Activated CD4-positive, alpha-beta T cell treated with anti-CD3 and anti-CD28 coated beads, Interleukin-2, amount 50 U/mL, for 16 hours (primary cell): ENCODE data around the gene PILRA.
"Not testable (repeated sequence)": the region's sequence is repeated elsewhere in the genome, so short reads cannot be mapped to it uniquely, and the experiment has no call there.

Experiments
- DNase-seq: peaks from one replicate; pipeline ENCODE4 v3.0.0-alpha.2; 2020

Gene PILRA

DNA sequence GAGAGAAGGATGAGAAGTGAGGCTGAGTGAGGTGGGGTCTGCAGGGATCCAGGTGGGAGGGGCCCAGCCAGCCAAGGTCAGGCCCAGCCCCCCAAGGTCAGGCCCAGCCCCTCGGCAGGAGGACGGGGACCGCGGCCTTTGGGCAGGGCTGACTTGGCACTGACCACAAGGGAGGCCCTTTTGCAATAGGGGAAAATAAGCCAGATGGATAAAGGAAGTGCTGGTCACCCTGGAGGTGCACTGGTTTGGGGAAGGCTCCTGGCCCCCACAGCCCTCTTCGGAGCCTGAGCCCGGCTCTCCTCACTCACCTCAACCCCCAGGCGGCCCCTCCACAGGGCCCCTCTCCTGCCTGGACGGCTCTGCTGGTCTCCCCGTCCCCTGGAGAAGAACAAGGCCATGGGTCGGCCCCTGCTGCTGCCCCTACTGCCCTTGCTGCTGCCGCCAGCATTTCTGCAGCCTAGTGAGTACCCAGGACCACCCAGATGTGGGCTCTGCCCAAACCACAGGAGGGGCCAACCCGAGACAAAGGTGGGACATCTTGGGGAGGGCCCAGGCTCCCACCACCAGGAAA, at the start of gene PILRA:
TSS of gene PILRA (plus strand) at position 227 of the 571 bp plus-strand sequence. CDS start at position 397, 170 bp downstream.
- DNase-seq, result no peak

DNA sequence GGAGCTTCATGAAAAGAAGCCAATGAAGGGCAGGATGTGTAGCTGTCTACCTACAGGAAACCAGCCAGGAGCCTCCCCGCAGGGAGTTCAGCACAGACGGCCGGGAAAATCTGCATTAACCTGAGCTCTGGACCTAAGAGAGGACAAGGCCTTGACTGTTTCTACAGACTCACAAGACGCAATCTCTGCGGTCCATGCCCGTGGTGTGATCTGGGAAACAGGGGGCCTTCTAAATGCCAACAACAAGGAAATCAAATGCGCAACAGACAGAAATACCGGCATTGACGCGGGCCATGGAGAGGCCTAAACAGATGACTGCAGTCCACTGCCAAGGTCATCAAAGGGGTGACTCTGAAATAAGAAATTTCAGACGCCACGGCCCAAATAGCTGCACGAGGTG, 49.1 kb upstream of the PILRA start:
- not testable (repeated sequence) for DNase-seq

DNA sequence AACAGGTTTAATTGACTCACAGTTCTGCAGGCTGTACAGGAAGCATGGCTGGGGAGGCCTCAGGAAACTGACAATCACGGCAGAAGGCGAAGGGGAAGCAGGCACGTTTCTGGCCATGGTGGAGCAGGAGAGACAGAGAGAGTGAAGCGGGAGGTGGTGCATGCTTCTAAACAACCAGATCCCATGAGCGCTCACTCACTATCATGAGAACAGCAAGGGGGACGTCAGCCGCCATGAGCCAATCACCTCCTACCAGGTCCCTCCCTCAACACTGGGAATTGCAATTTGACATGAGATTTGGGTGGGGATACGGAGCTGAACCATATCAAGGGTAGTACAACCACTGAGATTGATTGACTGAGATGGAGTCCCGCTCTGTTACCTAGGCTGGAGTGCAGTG, 47.6 kb upstream of the PILRA start:
- DNase-seq, result not testable (repeated sequence)

DNA sequence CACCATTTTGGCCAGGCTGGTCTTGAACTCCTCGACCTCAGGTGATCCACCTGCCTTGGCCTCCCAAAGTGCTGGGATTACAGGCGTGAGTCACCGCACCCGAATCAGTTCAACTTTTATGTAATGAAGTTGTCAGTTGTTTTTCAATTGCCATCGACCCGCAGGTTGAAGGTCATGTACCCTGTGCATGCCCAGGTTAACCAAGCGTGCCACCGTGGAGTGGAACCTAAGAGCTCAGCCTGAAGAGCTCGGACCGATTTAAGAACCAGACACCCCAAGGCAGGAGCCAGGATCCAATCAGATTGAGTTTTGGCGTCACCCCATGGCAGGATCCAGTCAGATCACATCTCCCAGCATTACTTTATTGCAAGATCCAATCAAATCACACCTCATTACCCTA, 46.4 kb upstream of the PILRA start:
- not testable (repeated sequence) for DNase-seq

DNA sequence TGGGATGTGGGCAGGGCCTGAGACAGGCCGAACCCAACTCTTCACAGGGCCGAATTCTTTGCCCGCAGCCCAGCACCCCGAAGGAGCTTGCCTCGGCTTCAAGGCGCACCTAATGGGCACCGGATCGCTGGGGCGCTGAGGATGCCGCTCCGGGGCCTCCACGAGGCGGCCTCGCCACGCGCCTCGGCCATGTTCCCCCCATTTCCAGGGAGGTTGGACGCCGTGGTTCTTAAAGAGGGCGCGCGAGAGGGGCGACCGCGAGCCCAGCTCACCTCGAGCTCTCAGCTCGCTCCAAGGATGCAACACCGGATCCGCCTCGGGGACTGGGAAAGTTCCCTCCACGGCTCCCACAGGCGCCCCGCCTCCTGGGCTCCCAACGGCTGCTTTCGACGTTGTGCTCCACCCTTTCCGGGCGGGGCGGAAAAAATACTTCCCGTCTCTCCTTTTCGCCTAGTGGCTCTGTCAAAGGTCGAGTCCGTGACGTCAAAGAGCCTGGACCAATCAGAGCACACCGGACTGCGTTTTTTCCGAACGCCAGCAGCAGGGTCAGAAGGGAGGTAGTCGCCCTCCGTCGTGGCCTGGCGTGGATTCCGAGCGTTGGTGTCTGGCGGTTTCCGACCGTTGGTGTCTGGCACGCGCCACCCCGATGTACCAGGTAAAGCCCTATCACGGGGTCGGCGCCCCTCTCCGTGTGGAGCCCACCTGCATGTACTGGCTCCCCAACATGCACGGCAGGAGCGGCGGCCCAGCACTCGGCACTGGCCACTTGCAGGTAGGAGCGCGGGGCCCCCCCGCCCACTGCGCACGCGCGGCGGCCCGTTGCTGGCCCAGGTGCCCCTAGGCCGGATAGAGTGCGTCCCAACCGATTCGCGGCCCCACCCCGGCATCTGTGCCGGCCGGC, 37.5 kb upstream of the PILRA start:
- peak; percentile 93 for DNase-seq

DNA sequence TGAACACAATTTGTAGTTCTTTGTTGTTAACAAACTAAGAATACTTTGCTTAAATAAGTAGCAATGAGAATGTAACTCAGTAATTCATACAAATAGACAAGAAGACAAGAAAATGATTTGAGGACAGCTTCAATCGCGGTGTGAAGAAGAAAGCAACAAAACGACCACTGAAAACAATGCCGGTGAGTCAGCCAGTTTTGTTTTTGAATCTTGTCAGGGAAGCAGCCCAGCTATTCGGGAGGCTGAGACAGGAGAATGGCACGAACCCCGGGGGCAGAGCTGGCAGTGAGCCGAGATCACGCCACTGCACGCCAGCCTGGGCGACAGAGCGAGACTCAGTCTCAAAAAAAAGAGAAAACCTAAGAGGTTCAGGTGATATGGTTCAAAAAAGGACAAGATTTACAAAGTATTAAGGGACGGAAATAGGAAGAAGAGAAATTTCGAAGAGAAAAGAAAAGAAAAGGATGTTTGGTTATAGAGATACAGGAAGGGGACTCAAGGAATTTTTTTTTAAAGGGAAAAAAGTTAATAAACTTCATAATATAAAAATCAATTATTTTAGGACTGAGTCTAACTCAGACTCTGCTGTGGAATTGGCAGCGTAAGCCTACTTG, 35.1 kb upstream of the PILRA start:
- DNase-seq, result not testable (repeated sequence)

DNA sequence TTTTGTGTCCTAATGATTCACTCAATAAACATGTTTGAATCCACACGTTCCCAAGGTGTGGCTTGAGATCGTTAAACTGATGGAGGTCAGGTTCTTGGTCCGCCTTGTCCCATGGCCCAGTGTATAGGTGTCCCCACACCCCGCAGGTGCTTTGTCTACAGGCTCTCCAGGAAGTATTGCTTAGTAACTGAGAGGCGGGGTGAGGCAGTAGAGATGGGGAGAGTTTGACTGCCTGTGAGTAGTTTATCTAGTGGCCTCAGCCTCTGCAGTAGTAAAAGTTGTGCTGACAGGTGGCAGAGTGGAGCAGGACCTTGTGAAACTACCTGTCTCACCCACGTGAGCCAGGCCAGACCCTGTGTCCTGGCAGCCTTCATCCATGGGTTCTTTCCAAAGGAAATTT, 32.0 kb upstream of the PILRA start:
- DNase-seq, result not testable (repeated sequence)

DNA sequence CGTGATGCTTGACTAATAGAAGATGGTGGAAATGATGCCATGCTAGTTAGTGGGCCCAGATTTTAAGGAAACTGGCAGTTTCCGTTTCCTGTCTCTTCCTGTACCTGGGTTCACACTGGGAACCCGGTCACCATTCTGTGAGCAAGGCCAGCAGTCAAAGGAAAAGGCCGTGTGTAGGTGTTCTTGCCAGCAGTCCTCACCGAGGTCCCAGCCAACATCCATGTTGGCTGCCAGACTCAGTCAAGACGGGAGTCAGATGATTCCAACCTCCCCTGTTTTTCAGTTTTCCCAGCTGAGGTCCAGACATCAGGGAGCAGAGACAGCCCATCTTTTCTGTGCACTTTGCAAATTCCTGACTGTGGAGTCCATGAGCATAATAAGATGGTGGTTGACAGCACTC, 30.5 kb upstream of the PILRA start:
- DNase-seq, result no peak

DNA sequence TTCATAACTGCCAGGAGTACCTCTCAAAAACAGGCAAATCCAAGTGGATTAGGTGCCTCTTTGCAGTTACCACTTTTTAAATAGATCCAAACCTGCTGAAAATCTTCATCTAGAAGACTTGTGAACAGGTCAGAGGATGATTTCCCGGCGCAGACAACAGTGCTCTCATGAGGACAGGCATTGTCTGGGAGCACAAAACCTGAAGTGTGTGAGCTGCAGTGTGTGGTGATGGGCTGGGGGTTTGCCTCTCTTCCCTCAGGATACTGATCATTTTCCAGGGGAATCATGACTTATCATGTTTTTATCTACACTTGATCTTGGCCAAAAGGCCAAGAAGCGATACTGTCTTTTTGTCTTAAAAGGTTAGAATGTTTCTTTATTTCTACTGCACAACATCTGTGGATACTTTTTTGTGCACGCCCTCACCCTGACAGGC, 29.1 kb upstream of the PILRA start:
- DNase-seq, result not testable (repeated sequence)

DNA sequence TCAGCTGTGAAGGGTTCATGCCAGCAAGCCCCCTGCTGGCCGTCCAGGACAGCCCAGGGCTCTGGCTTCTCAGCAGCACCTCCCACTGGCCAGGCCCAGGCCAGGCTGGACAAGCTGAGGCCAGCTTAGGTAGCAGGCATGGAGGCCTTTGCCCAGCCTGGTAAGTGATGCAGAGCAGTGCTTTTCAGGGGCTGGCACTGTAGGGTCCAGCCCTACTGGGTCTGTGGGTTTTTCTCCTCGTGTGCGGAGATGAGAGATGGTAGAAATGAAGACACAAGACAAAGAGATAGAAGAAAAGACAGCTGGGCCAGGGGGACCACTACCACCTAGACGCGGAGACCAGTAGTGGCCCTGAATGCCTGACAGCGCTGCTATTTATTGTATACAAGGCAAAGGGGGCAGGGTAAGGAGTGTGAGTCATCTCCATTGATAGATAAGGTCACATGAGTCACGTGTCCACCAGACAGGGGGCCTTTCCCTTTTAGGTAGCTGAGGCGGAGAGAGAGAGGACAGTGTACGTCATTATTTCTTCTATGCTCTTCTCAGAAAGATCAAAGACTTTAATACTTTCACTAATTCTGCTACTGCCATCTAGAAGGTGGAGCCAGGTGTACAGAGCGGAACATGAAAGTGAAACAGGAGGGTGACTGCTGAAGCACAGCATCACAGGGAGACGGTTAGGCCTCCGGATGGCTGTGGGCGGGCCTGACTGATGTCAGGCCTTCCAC, 28.6 kb upstream of the PILRA start:
- peak; percentile 94 for DNase-seq

DNA sequence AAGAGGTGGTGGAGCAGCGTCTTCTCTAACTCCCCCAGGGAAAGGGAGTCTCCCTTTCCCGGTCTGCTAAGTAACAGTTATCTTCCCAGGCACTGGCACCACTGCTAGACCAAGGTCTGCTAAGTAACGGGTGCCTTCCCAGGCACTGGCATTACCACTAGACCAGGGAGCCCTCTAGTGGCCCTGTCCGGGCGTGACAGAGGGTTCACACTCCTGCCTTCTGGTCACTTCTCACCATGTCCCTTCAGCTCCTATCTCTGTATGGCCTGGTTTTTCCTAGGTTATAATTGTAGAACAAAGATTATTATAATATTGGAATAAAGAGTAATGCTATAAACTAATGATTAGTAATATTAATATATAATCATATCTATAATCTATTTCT, 28.0 kb upstream of the PILRA start:
- DNase-seq, result peak; percentile 71

DNA sequence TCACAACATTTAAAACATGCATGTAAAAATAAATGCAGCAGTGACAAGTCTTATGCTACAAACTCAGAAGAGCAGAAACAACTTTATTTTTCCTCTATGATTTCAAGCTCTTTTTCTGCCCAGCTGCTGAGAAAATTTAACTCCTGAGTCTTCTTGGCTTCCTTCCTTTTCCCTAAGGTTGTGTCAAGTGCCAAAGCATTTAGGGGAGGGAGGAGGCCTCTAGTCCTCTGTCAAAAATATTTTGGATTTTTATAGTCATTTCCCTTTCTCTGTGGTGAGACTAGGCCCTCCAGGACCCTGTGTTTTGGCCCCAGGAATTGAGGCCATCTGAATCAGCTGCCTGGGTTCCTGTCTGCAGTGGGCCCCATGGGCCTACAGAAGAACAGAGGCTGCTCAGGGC, 26.4 kb upstream of the PILRA start:
- DNase-seq, result no peak

DNA sequence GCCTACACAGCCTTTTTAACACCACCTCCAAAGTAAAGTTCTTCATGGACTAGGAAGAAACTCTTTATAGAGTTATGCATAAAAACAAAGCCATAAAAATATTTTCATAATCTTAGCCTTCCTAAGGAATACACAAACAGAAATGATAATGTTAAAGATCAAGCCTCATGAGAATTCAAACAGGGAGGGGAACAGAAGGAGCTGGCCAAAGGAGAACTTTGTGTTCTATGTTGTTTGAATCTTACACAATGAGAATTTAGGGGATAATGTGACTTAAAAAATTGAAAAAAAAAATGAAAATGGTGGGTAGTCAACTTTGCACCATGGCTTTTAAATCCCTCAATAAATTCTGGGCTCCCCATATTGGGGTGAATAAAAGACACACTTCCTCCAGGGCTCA, 24.5 kb upstream of the PILRA start:
- DNase-seq, result no peak

DNA sequence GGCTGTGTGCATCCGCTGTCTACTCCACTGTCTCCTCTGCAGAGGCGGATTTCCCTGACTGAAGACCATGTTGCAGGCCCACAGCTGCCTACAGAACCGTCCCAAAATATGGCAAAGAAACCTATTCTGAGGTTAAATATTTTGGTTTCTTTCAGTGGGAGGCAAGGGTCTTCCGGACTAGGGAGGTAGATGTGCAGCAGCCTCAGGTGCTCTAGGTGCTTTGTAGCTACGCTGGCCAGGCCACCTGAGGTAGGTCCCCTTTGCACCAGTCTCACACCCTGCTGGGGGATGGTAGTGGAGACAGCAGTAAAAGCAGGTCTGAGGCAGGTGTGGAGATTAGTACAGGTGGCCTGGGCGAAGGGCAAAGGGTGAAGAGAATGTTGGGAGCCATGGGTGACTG, 23.5 kb upstream of the PILRA start:
- DNase-seq, result no peak

DNA sequence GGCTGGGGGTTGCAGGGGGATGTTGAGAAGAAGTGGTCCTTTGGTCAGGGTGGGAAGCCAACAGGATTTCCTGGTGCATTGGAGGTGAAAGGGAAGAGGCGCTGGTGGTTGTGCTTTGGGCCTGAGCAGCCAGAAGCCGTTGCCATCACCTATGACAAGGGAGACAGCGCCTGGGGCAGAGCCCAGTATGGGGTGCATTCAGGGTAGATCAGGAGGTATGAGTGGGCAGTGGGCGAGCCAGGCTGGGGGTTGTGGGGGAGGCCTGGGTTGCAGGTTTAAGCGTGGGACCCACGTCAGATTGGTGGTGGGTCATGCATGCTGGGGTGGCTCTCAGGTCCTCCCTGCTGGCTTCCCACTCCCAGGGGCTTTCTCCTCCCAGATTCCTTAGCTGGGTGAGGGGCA, 21.6 kb upstream of the PILRA start:
- DNase-seq, result no peak

DNA sequence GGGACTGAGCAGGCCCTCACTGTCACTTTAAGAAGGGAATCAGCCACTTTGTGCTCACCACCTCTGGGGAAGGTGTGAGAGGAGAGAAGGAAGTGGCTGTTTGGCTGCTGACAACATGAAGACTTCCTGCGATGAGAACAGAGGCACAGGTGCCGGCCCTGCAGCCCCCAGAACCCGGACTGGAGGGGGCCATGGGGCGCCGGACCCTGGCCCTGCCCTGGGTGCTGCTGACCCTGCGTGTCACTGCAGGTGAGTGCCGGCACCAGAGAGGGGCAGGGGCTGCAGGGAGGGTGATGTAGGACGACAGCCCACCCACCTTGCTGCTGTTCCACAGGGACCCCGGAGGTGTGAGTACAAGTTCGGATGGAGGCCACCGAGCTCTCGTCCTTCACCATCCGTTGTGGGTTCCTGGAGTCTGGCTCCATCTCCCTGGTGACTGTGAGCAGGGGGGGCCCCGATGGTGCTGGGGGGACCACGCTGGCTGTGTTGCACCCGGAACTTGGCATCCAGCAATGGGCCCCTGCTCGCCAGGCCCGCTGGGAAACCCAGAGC, 21.0 kb upstream of the PILRA start:
- DNase-seq, result not testable (repeated sequence)

DNA sequence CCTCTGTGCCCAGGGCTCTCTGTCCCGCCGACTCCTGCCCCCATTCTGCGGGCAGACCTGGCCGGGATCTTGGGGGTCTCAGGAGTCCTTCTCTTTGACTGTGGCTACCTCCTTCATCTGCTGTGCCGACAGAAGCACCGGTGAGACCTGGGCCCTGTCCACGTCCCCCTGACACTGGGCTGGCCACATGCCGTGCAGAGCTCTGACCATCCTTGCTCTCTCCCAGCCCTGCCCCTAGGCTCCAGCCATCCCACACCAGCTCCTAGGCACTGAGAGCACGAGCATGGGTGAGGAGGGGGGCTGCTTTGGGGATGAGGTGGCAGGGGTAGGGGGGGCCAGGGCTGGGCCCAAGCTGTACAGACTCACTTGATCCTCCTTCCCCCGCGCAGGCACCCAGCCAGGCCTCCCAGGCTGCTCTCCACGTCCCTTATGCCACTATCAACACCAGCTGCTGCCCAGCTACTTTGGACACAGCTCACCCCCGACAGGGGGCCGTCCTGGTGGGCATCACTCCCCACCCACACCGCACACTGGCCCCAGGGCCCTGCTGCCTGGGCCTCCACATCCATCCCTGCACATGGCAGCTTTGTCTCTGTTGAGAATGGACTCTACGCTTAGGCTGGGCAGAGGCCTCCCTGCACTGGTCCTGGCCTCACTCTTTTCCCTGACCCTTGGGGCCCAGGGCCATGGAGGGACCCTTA, 20.2 kb upstream of the PILRA start:
- no peak for DNase-seq

DNA sequence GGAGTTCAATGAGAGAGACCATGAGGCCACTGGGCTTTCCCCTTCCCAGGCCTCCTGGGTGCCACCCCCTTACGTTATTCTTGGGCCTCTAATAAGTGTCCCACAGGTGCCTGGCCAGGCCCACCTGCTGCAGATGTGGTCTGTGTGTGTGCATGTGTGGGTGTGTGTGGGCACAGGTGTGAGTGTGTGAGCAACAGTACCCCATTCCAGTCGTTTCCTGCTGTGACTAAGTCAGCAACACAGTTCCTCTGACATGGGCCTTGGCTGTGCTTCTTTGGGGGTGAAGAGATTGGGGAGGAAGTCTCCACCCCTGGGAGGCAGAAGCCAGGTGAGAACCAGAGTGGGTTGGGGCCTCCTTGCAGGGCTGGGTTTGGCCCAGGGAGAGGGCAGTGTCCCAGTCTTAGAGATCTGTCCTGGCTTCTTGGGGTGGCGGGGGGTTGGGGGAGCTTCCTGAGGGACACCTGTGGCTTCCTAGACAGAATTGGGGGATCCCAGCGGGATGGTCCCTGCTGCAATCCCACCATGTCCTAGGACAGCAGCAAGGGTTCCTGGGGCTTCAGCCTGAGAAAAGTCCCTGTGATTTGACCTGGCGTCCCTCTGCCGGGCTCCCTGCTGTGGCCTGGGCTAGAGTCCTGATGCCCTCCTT, 19.5 kb upstream of the PILRA start:
- DNase-seq, result no peak

DNA sequence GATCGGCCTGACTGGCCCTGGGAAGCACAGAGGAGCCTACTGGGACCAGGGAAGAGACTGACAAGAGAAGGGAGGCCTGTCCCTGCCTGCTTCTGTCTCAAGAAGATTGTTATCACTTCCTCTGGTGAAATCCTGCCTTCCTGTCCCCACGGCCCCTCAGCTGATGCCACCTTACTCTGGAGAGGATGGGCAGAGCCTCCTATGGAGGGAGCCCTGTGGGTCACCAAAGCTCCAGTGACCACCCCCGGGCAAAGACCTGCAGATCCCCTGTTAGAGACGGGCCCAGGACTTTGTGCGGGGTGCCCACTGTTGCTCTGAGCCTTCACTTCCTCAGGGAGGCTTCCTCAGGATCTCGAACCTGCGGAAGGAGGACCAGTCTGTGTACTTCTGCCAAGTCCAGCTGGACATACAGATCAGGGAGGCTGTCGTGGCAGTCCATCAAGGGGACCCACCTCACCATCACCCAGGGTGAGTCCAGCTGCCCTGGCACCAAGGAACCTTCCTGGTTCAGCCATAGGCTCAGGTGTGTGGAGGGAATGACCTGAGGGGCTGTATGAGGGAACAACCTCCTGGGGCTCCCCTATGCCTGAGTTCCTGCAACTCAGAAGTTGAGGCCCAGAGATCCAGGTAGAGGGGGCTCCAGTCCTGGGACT, 16.7 kb upstream of the PILRA start:
- no peak for DNase-seq

DNA sequence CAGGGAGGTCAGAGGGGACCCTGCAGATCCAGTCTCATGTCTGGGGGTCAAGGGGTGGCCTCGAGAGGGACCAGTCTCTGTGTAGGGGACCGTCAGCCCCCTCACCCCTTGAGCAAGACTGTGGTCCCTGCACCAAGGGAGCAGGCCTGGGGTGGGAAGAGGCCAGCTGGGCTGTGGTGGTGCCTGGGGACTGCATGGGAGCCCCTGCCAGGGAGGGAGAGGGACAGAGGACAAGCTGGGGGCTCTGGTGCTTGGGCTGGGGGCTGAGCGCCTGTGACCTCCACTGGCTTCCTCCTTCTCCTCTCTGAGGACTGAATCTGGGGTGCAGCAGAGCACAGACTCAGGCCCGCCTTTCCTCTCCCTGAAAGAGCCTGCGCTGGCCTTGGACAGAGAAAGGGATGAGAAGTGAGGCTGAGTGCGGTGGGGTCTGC, 16.1 kb upstream of the PILRA start:
- no peak for DNase-seq
